Endothelial cell of hepatic sinusoid (primary cell): ENCODE measurements around the gene TMA16.
"Not testable (repeated sequence)": the region's sequence is repeated elsewhere in the genome, so short reads cannot be mapped to it uniquely, and the experiment has no call there.

Experiments
- in situ Hi-C: cut with HindIII; loops from 2 replicates; pipeline ENCODE4 v1.10.0; 2017; ENCODE audit warnings: low sequenced_read_pairs

Gene TMA16

DNA sequence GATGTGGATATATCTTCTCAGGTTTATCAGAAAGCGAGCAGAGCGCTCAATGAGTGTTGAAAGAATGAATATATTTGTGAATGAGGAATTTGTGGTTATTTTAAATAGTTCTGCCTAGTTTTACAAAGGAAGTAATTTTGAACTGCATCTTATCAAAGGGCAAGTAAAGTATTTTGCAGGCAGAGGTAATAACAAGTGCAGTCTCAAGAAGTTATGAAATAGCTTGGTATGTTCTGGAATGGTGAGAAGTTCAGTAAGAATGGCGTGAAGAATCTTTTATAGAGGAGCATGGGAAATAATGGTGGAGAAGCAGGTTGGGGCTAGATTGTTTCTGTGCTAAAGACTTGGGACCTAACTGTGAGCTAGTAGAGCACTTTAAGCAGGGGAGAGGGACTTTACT is 10.9 kb downstream of the TMA16 start:
- in situ Hi-C loops, result no loop called here

DNA sequence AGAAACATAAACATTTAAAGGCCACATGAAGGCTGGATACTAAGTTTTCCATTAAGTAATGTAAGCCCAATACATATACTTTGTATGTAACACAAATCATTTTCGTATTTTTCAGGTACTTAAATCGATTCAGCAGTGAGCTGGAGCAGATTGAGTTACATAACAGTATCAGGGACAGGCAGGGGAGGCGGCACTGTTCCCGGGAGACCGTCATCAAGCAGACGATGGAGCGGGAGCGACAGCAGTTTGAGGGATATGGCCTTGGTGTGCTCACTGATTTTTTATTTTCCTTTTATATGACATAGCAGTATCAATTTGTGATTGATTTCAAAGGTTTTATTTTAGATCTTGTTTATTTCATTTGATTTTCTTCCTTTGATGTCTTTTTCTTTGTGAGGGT is 20.7 kb downstream of the TMA16 start:
- in situ Hi-C loops, result no loop called here

DNA sequence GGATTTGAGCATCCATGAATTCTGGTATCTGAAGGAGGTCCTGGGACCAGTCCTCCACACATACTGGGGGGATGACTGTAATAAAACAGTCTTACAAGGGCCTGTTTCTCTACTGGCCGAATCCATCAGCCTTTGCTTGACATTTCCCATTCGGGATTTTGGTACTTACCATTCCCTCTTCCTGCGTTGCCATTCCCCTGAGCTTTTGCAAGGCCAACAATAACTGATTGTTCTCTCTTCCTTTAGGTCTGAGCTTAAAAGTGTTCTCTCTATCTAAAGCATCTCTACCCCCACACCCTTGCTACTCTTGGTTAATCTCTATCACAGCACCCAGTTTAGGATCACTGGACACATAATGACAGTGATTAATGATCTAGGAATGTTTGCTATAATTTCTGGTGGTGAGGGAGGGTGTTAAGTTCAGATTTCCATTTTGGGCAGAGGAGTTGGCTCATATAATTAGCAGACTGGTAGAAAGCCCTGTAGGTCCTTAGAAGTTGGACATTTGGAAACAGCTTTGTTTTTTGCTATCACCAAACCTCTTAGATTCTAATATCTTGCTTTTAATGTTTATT is 29.4 kb downstream of the TMA16 start:
- in situ Hi-C loops, result no loop called here

DNA sequence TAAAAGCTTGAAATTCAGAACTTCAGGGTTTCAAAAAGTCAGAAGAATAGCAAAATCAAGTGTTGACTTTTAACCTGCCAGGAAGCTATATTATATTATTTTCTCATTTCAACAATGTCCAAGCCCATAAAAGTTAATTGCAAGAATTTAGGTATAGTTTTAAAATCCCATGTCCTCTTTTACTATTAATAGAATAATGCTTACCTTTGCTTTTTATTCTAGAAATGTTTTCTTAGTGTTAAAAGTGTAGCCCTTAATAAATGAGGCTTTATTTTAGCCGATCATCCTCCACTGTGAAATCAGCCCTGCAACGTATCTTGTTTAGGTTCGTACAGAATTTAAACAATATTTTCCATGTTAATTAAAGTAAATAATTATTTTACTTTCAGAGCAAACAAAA is 31.5 kb downstream of the TMA16 start:
- in situ Hi-C loops, result no loop called here

DNA sequence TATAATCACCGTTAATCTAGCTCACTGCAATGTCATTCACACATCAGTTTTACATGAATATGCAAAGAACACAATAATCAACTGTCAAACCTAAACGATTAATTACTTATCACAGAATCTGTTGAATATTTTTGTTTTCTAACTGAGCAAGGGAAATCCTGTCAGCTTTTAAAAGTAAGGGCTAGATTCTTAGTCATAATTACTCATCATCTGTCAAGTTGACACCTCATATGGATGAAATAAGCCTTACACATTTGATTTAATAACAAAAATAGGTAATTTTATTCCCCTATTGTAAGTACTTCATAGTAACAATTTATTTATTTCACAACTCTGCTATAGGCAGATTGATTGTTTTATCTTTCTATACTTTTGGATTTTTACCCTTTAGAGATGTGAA is 32.7 kb downstream of the TMA16 start:
- in situ Hi-C loops, result no loop called here

DNA sequence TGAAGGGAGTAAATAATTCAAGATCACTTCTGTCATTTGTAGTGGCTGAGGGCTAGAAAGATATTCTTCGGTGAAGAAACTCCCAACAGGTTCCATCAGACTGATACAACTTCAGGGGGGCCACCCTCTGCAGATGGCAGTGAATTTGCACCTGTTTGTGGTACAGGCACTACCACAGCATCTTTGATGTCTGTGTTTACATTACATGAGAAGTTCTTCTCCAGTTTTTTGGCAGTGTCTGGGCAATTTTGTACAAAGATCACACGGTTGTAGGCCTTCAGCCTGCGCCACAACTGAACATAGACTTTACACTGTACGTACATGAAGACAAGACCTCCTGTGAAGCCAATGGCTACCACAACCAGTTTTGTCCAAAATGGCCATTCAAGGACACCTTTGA is 34.2 kb downstream of the TMA16 start:
- in situ Hi-C loops, result no loop called here

DNA sequence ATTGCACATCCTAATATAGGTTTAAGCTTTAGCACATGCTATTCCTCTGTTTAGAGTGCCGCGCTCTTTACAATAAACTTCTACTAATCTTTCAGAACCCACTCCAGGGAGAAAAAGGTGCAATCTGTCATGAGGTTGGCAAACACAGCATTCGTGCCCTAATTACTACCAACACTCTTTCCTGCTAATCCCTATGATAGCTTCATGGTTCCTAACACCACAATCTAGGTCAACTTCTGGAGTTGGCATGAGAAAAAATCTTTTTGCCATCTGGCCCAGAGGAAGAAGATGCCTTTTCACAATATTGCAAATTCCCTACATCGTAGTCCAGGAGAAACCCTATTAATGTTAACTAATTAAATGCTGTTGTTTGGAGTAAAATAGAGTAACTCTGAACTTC is 39.6 kb downstream of the TMA16 start:
- in situ Hi-C loops, result no loop called here

DNA sequence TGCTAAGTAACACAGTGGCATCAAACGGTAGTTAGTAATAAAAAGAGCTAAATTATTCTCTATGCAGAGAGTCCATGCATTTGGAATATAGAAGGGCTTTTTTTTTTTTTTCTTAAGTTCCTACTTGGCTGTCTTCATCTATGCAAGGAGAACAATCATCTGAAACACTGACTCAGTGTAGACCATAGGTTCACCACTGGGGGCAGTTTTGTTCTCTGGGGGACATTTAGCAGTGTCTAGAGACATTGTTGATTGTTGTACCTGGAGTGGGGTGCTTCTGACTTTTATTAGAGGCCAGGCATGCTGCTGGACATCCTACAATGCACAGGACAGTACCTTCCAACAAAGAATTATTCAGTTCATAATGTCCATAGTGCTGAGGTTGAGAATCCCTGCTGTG is 41.2 kb downstream of the TMA16 start:
- in situ Hi-C loops, result no loop called here

DNA sequence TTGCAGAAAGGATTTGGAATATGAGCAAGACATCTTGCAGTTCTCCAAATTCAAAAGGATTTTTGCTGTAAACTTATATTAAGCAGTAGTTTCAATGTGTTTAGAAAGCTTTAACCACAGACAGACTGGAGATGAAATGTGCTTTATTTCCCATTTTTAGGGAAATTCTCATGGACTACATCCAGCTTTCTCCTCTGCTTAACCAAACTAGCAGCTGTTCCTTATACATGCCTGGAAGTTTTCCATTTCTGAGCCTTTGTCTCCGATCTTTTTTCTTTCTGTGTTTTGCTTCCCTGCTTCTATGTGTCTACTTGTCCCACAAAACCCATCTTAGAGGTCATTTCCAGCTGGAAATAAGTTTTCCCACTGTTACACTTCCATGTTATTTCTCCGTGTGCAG is 41.6 kb downstream of the TMA16 start:
- in situ Hi-C loops, result no loop called here

DNA sequence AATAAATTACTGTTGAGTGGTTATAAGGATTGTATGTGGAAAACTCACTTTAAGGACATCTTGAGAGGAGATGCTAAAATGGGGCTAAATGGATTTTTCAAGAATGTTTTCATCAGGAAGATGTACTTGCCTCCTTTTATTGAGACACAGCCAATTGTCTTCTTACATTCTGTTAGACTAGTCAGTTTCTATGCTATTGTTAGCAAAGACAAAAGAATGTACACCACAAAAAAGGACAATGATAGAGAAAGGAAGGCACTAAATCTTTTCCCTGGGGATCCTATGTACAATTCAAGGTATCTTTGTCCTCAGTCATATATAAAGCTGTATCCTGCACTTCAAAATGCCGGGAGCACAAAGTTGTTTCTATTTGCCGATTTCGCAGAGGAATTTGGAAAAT is 42.6 kb downstream of the TMA16 start:
- in situ Hi-C loops, result no loop called here

DNA sequence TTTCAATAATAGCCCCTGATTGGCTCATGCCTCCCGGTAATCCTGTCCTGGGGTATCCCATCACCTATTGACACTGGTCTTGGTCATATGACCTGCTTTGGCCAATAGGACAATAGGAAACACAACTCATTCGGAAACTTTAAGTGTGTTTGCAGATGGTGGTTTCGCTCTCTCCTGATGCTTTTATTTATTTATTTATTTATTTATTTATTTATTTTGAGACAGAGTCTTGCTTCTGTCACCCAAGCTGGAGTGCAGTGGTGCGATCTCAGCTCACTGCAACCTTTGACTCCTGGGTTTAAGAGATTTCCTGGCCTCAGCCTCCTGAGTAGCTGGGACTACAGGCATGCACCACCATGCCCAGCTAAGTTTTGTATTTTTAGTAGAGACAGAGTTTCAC is 44.3 kb downstream of the TMA16 start:
- in situ Hi-C loops, result not testable (repeated sequence)

DNA sequence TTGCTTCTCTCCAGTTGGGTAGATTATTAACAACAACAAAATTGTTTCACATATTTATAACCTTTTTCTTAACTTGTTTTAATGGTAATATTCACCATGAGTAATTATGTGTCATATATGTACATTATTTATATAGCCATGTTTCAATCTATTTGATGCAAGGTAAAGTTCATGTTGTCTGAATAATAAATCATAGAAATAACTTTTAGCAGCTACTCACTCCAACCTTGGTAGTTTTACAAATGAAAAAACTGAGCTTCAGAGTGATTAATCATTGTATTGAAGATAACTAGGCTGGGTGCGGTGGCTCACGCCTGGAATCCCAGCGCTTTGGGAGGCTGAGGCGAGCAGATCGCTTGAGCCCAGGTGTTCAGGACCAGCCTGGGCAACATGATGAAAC is 46.0 kb downstream of the TMA16 start:
- in situ Hi-C loops, result loop anchor here (5.0 kb wide), 1 partner anchor 38 kb away; no protein-coding TSS in a partner anchor

DNA sequence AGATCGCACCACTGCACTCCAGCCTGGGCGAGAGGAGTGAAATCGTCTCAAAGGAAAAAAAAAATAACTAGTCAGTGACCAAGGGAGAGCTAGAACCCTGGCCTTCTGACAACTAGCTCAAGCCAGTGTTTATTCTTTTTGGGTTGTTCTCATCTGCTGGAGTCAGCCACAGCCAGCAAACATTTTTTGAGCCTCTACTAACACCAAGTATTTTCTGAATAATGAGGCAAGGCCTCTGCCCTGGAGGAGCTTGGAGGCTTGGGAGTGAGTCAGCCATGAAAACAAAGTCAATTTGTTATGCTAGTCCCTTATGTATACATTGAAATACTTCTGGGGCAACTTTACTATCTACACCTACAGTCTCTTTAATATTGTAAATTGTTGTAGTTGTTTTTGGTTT is 46.5 kb downstream of the TMA16 start:
- in situ Hi-C loops, result loop anchor here (5.0 kb wide), 1 partner anchor 39 kb away; no protein-coding TSS in a partner anchor

DNA sequence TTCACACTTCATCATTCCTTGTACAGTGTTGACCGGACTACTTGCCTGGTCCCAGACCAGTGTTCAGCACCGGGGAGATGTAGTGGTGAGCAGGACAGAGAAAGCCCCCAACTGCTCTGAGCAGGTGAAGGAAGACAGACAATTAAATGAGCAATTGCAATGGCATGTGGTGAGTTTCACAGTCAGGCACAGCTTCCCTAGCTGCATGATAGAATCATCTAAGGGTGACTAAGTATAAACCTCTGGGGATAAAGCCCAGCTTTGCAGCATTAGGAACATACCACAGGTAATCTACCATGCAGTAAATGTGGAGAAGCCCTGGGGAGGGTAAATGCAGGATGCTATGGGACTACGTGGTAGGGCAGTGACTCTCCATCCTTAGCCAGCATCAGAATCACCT is 47.8 kb downstream of the TMA16 start:
- in situ Hi-C loops, result loop anchor here (5.0 kb wide), 1 partner anchor 40 kb away; no protein-coding TSS in a partner anchor

DNA sequence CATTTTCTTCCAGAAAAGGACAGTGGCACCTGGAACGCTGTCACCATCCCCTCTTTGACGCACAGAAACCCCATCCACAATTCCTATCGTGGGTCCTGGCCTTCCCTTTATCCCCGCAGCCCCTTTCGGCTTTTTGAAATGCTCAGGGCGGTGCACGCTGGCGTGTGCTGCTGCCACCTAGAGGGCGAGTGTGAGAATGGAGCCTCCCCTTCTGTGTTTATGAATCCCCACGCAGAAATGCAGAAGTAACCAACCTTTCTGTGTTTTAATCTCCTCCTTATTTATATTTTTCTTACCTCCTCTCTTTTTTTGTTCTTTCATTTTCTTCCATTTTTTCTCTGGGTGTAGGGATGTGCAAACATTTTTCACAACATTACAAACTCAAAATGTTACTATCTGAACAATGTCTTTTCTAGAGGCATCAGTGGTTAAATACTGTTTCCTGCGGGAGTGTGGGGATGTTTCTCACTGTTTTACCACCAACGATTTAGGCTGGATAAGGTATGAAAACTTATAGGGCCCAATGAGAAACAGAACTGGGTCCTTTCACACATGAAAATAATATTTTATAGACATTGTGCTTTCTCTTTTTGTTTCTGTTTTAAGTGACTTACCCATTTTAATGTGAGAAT is 50.0 kb downstream of the TMA16 start:
- in situ Hi-C loops, result loop anchor here (5.0 kb wide), 1 partner anchor 42 kb away; no protein-coding TSS in a partner anchor

DNA sequence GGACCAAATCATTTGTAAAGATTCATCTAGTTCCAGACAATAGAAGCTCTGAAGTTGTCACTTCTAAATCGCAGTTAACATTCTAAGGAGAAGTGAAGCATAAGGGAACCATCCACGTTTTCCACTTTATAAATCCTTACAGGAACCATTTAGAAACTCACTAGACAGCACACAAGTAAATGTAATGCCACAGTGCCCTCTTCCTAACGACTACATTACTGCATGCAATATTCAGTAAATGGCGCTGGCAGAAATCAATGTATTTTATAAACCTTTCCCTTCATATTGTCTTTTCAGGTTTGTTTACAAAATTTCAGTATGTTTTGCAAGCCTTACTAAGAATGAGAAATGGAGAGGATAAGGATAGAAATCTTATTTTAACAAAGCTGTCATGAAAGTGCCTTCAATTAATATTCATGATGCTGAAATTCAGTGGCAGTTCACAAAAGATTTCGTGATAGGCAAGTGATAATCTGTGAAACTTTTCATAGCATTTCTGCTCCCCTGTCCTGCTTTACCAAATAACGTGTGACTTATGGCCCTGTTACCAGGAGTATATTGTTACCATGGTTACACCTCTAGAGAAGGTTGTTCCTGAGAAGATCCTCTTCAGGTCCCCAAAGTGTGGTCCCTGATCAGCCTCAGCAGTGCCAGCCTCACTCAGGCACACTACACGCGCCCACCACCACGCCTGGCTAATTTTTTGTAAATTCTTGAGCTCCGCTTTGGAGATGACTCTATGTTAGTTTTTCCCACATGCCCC is 54.2 kb downstream of the TMA16 start:
- in situ Hi-C loops, result no loop called here

DNA sequence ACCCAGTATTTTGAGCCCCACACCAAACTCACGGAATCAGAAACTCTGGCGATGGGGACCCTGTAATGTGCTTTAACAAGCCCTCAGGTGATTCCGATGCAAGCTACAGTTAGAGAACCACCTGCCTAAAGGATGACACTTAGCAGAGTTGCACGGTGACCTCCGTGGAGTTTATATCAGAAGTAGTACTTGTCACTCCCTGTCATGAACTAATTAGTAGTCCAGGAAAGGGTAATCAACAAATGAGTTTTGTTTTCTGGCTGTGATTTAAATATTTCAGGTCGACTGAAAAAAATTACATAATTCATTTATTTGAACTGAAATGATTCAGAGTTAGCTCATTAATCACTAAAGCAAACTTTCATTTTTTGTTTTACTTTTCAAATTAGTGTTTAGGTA is 56.4 kb downstream of the TMA16 start:
- in situ Hi-C loops, result no loop called here

DNA sequence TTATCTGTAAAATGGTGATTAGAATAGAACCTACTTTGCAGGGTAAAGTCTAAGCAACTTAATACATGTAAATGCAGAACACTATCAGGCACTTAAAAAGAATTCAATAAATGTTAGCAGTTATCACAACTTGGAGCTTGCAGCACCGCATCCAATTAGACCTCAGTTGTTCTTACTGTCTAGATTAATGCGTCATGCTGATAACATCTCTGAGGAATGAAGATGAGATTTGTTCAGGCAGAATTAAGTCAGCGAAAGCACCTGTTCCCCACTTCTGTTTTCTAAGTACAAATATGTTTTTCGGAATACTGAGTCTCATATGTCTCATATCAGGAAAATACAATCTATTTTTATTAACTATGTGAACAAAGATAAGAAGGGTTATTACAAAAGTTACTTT is 58.7 kb downstream of the TMA16 start:
- in situ Hi-C loops, result no loop called here

DNA sequence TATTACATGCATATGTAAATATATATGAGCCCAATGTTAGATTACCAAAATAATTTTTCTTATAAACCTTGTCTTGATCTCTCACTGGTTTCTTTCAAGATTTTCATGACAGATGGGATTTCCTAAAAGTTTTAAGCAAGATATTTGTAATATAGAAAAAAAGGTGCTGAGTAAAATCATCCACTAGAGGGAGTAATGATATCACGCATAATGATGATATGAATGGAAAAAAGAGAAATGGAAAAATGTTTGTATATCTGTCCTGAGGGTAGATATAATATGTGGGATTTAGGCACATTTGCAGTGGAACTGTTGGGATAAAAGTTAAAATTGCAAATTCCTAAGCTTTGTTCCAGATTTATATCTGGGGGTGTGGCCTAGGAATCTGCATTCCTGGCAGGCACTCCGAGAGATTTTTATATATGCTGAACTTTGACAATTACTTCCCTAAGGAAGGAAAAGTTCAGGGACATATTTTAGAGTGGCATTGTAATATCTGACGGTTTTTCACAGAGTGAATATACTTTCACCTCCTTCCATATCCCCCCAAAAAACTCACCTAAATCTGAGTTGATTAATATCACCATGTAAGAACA is 60.5 kb downstream of the TMA16 start:
- in situ Hi-C loops, result no loop called here

DNA sequence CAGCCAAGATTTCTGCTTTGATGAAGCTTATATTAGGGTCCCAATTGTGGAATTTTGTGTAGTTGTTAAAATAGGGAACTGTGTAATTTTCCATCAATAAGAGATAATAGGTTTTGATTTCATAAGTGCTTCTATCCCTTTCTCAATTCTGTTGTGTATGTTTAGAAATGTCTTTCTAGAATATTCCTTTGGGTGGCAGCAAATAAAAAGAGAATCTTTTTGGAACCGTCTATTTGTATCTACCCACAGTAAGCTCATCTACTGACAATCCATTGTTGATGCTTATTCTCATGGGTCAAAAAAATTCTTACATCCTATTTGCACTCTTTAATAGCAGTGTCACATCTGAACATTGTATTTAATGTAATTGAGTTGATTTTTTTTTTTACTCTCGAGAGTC is 61.7 kb downstream of the TMA16 start:
- in situ Hi-C loops, result no loop called here

DNA sequence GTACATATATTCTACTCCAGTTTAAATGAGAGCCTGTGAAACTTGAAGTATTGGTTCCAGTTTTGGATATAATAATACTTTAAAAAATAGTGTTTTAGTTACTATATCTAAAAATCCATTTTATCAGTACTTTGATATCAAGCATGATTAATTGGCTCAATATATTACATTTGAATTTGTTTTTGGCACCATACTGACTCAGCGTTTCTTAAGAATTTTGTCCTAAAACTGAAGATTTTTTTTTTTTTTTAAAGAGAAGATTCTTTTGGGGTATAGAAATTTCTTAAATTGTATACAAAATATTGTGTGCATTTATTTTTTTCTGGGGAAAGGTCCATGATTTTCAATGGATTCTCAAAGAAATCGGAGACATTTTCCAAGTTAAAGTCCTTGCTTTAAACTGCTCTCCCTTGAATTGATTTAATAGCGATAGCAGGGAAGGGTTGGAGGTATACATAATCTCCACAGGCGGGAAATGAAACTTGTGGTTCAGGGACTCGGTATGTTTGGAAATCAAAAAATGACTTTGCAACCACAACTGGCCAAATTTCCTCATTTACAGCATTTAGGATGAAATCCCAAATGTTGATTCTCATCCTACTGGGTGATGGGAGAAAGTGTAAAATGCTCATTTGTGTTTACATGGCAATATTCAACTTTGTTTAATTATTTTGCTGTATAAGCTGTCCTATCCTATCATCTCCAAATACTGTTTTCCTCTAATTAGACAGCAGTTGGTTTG is 62.3 kb downstream of the TMA16 start:
- in situ Hi-C loops, result no loop called here
